GM19025 (cell line): ENCODE results near the gene MAP3K5.

Experiments used
- ATAC-seq: cut with Tn5 transposase; IDR thresholded peaks from one replicate; pipeline ENCODE4 v1.9.1; 2021; ENCODE audit warnings: mild to moderate bottlenecking, low read depth, moderate library complexity; ENCODE audit not compliant: unreplicated experiment

The MAP3K5 gene

DNA sequence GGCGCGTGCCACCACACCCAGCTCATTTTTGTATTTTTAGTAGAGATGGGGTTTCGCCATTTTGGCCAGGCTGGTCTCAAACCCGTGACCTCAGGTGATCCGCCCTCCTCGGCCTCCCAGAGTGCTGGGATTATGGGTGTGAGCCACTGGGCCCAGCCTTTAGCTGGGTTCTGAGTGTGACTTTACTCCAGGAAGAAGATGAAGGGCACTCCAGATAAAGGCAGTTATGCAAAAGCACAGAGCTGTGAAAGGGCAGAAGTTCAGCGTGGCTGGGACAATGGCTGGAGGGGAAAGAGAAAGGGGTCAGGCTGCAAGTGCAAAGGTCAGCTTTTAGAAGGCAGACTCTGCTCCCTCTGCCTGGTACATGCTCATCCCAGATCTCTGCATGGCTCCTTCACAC, 39.7 kb downstream of the MAP3K5 start:
- ATAC-seq: no peak

DNA sequence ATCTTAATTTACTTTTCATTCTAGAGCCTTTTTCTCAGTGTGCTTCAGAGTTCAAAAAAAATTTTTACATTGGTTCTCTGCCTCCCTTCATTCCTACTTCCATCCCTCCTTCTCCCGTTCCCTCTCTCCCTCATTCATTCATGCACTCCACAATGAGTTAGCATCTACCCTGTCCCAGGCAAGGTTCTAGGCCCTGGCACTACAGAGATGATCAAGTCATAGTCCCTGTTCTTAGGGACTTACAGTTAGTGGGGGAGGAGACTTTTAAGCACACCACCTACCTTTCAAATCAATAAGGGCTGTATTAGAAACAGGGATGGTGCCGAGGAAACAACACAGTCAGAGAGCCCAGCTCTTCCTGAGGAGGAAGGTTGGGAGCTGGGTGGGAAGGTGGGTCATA, 40.3 kb downstream of the MAP3K5 start:
- ATAC-seq: no peak

DNA sequence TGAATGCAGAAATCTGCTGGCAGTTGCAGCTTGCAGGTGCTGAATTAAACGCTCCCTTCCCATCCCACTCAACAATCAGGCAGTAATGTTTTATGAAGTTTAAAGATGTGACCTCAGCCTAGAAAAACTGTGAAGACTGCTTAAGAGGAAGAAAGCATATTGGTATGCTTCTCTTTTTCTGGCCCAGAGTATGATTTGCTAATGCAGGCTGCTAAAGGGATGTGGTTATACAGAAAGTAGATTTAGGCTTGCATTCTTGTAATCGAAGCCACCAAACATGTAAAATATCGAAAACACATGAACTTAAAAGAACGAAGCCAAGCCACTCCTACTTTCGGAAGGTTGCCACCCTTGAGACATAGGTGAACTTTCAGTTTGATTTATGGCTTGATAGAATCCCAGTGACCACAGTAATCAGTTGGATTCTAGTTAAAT, 40.7 kb downstream of the MAP3K5 start:
- ATAC-seq: peak; percentile 94

DNA sequence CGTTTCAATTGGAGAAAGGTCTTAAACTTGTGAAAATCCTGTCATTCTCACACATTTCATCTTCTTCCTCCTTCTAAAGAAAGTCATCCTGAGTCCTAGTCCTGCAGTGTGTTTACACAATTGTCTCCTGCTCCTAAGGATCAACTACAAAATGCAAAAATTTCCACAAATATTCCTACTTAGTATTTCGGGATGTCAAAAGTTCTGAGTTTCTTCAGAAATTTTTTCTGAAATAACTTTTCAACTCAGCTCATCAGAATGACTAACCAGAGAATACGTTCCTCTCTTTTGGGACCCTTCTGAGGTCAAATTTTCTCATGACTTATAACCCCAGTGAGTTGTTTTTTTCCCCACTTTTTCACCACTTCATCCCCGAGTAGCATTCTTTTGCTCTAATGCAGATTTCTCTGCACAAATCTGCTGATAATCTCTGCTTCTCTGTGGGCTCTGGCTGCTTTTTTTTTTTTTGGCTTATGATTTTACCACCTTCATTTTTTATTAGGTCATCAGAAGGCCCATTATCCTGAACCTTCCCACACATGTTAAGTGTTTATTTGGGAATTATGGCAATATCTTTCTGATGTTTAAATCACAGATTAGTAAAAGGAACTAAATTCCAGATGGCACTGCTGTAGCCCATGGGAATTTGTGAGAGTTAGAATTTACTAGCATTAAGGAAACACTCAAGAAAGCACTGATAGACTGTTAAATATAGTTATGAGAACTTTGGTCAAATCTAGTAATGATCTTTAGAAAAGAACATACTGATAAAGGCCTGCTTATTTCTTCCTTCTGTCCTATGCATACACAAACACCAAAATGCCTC, 41.4 kb downstream of the MAP3K5 start:
- no peak for ATAC-seq

DNA sequence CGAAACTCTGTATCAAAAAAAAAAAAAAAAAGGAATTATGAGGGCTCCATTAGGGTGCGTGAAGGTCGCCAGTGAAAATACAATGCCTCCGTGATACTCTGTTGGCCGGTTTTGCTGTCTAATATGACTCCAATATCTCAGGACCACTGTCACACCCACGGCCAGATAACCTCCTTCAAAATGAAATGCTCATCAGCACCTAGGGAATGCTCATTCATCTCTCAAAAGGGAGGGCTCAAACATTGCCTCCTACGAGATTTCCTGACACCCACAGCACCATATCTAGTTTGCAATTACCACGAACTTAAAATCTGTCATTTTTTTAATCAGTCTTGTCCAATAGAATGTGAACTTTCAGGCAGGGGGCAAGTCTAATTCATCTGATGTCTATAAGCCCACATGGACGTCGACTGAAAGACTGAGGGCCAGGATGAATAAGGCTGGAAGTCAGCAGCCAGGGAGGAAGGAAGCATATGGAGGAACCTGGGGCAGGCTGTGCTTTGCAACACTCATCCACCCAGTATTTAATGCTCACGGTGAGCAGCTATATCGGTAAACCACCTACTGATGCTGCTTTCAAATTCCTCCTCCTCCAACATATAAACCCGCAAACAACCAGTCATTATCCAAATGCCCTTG, 42.8 kb downstream of the MAP3K5 start:
- no peak for ATAC-seq

DNA sequence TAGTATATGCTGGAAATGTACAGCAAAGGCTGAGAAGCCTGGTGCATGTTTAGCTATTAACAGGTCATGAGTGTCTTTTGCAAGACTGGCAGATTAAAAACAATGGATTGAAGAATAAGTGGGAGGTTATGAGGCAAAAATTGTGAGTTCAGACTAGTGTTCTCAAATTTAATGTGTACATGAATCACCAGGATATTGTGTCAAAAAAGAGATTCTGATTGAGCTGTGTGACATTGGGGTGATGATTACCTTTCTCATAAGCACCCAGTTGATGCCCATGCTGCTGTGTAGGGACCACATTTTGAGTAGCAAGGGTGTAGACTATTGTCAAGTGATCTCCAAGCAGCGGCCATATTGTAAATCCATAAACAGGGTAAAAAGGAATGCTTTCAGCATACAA, 44.8 kb downstream of the MAP3K5 start:
- ATAC-seq: no peak

DNA sequence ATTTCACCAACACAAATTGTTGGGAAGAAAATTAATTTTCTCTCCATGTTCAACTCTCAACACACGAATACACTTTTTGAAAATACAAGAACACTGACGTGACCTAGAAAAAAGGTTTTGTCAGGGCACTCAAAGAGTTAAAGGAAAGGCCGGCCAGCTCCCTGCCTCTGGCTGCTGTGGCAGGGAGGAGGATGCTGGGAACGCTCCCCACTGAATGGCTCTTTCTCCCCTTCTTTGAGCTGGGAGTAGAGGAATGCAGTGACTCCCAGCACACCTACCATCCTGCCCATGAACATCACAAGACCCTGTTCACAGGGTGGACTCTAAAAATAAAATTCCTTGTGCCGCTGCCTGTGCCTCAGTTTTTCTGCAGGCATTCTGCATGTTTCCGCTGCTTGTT, 47.0 kb downstream of the MAP3K5 start:
- no peak for ATAC-seq

DNA sequence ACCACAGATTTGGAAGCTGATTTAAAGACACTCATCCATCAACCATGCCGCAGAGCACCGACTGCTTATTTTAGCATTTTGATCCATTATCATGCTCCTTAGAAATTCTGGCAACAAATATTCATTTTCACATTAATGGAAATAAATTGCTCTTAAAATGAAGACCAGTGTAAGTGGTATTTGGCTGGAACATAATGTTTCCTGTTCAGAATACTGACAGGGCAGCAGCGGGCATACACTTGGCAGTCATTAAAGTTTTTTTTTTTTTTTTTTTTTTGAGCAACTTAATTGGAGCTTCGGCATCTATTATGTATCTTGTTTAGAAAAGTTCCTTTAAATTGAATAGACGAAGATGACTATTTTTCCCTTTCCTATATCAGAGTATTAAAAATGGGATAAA, 47.4 kb downstream of the MAP3K5 start:
- ATAC-seq: no peak

DNA sequence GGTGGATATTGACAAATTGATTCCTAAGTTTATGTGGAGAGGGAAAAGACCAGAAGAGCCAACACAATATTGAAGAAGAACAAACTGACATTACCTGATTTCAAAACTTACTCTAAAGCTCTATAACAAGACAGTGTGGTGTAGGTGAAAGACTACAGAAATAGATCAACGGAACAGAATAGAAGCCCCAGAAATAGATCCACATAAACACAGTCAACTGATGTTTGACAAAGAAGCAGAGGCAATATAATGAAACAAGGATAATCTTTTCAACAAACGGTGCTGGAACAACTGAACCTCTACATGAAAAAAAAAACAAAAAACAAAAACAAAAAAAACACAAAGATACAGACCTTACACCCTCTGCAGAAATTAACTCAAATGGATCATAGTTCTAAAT, 50.2 kb downstream of the MAP3K5 start:
- ATAC-seq: no peak

DNA sequence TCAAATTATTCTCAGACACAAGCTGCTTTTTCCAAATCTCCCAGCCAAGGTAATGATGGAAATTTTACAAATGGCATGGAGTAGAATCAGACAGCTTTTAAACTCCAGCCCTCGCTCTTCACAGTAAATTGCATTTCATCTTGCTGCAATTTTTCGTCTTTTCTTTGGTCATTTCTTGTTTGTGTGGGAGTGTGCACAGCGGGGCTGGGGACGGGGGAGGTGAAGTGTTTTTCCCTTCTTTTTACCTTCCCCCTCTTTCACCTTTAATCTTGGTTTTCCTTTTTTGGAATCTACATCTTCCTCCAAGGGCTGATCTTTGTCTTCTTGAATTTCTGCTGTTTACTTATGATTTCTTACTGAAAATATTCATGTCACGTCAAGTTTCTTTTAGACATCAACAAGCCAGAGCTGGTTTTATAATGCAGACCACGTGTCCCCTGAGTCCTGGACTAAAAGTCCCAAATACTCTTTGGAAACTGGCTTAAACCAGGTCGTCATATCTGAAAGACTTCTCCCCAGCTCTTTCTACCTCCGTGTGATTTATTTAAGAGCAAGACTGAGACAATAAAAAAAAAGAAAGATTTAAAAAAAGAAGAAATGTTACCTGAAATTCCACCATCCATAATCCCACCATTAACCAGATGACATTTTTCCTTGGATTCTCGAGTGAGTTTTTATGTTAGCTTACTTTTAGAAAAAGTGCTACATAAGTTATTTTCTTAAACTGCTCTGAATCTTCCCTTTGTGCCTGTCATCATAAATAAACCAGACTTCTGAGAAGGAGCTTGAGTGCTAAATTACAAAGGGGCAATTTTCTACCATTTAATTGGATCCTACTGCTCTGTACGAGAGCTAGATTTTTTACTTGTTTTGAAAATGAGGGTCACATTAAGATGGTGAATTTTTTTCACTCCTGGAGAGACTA, 52.0 kb downstream of the MAP3K5 start:
- no peak for ATAC-seq

DNA sequence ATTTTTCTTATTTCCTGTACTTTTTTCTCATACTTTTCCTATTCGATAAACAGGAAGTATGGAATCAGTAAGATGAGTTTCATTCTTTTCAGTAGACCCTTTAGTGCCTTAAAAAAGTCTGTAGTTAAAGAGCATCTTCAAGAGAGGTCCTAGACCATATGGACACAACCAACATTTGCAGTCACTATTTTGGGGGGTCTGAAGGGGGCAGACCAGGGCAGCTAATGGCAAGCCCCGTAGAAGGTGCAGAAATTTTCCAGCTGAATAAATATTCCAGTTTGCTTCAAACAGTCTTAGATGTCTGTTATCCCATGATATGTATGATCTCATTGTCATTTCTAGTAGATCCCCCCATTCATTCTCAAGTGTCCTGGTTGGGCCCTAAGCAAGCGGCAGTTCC, 52.8 kb downstream of the MAP3K5 start:
- ATAC-seq: no peak

DNA sequence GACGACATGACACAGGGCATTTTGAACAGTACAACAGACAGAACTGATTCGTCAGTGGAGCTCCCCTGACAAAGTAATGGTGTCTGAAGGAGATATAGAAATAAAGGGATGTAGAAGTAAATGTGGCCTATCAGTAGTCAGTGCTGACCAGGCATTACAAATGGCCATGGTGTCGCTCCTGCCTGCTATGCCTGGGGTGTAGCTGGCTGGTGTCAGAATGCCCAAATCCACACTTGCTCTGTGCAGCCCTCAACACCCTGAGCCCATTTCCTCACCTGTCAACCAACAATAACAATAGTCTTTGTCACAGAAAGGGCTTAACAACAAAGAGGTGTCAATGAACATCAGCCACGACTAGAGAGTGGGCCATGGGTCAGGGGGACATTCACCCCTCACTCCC, 53.2 kb downstream of the MAP3K5 start:
- no peak for ATAC-seq

DNA sequence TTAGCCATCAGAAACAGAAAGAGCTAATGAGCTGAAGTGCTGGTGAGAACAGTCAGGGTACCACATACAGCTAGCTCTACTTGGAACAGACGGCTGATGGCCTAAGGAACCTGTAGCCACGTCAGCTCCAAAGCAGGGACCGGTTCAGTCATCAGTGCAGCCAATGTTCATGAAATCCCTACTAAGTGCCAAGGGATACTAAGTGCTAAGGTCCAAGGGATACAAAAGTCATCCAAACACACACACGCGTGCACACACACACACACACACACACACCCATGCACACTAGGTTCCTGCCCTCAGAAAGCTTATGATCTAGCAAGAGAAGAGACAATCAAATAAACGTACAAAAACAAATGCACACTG, 53.6 kb downstream of the MAP3K5 start:
- ATAC-seq: no peak

DNA sequence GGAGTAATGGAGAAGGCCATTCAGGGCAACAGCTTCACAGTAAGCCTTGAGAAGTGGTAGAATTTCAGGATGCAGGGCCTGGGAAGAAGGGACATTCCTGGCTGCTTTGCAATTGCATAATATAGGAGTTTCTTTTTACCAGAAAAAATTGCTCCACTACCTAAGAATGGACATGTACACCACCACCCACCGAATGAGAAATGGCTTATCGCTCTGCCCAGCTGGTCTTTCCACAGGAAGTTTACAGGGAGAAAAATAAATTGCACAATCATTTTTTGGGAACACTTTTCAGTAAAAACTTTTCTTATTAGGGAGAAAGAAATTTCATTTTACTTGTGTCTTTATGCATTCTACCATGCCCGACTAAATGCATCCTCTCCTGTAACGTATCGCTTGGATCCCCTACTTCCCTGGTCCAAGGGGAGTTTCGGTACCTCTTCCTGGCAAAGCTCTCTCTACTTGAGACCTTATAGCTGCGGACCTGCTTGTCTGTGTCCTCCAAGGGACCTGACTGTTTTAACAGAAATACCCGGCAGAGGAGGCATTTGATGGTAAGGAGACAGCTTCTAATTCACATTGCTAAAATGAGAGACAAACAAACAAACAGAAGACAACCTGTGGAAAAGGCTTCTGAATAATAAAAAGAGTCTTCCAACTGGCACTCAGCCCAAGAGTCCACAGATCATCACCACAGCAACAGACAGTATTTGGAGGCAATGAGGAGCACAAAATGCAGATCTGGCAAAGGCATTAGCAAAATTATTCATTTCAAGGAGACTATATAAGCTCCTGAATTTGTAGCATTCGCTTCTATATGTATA, 54.2 kb downstream of the MAP3K5 start:
- ATAC-seq: no peak

DNA sequence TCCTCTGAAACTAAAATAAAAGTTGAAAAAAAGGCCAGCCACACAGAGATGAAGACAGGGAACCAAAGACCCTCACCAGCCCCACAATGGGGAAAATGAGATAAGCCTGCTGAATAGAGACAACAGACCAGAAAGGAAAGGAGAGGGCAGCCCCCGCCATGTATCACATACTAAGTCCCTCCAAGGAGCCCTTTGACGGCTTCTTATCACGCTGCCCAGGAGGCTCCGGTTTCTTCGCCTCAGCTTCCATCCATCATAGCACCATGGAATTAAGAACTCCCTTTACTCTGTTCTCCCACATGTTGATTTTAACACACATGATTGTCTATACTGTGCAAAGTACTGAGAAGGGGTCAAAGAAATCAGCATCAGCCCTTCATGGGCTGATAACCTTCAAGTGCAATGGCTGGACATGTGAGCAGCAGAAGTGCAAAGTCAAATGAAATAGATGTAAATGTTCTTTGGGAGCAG, 54.9 kb downstream of the MAP3K5 start:
- ATAC-seq: no peak

DNA sequence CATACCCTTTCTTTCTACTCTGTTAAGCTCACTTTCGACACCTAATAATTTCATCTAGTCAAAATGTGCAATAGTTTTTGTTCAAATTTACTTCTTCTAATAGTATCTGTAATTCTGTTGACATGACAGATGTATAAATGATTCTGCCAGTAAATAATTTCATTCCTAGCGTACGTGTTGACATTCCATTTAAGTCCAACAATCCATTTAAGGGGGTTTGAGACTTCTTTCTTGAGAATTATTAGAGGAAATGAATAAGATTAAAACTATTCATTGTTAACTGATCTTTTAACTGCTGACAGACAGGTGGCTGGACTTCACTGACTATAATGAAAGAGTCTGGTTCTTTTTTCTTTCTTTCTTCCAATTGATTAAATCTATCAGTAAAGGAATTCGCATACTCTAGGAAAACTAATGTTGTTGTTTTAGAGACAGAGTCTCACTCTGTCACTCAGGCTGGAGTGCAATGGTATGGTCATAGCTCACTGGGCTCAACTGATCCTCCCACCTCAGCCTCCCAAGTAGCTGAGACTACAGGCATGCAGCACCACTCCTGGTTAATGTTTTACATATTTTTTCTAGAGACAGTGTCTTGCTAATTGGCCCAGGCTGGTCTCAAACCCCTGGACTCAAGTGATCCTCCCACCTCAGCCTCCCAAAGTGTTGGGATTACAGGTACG, 55.9 kb downstream of the MAP3K5 start:
- no peak for ATAC-seq

DNA sequence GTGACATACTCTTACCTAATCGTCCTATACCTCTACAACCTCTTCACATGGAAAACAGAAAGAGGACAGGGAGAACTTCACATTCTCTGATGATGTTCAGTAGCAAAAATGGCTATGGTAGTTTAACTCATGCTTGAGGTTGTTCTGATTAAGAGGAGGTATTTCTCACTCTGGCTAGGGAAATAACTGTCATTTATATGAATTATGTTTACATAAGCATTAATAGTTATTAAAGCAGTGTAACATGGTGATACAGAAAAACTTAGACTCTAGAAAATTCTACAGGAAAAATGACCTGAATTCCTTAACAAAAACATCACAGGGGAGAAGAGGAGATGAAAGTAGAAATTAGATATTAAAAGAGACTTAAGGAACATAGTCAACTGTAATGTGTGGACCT, 57.3 kb downstream of the MAP3K5 start:
- no peak for ATAC-seq

DNA sequence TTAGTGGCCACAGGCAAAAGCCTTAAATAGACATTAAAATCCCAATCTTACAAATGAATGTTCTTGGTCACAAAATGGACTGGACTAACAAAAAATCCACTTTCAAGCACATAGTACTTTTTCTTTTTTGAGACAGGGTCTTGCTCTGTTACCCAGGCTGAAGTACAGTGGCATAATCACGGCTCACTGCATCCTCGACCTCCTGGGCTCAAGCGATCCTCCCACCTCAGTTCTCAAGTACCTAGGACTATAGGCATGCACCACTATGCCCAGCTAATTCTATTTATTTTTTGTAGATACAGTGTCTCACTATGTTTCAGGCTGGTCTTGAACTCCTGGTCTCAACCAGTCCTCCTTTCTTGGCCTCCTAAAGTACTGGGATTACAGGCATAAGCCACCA, 59.4 kb downstream of the MAP3K5 start:
- ATAC-seq: no peak

DNA sequence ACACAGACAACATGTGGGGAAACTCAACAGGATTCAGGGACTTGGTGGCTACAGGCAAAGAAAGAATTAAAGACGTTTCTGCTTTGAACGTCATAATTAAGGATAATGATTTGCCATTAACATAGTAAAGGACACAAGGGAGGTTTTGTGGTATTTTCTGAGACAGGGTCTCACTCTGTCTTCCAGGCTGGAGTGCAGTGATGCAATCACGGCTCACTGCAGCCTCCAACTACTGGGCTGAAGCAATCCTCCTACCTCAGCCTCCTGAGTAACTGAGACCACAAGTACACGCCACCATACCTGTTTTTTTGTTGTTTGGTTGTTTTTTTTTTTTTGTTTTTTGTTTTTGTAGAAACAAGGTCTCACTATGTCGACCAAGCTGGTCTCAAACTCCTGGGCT, 62.4 kb downstream of the MAP3K5 start:
- ATAC-seq: no peak
